ENCODE data around the gene PPCDC. TPM values are rescaled to one million over a fixed set of nuclear protein-coding genes. Genes with fewer than 3 reads are reported as not detected.

The PPCDC gene
- total and polyA plus RNA-seq, 8 donors = 7.9 to 21.3 (median 10.1) TPM

GRCh38 chr15:74982183-74982582 lies 41.2 kb upstream of the PPCDC start:
- no peaks in the 10 kb centered on the region for H3K36me3 ChIP-seq
- no peak overlapping the region for H3K4me3 ChIP-seq
- ATAC-seq = no peak
- no peak for FAIRE-seq
- intact Hi-C loops (cut with DNase I) = no loop called here
- H3K4me1 ChIP-seq = no peaks in the 10 kb centered on the region
- no peak for TF ChIP-seq CTCF (IDR thresholded peaks at IDR 0.05)
- WGBS, 2 donors = 74 to 76% methylated on average over 5 of the region's 5 CpGs
- no peak for DNase-seq
- no peak overlapping the region for H3K27ac ChIP-seq
- no peaks in the 10 kb centered on the region for H3K9me3 ChIP-seq
- H3K27me3 ChIP-seq = no peaks in the 10 kb centered on the region

GRCh38 chr15:74983725-74984231 lies 39.6 kb upstream of the PPCDC start:
- Histone ChIP-seq H3K9me3 (no peaks in the 10 kb centered on the region), H3K27ac (no peak overlapping the region), H3K4me3 (no peak overlapping the region), H3K36me3 (no peaks in the 10 kb centered on the region), H3K27me3 (no peaks in the 10 kb centered on the region), H3K4me1 (no peaks in the 10 kb centered on the region)
- 27 to 30% methylated on average over 4 of the region's 4 CpGs for WGBS, 2 donors
- no peak for TF ChIP-seq CTCF (IDR thresholded peaks at IDR 0.05)
- FAIRE-seq (no peak), ATAC-seq (no peak), DNase-seq (peak in 1 of 6 donors; percentile 4)
- intact Hi-C loops (cut with DNase I) = no loop called here

GRCh38 chr15:74988007-74988800 lies 35.2 kb upstream of the PPCDC start:
- intact Hi-C loops (cut with DNase I) = no loop called here
- peak; percentile 55 to 98 (median 94) for ATAC-seq
- Histone ChIP-seq H3K9me3 (no peaks in the 10 kb centered on the region), H3K4me3 (no peak overlapping the region), H3K4me1 (no peaks in the 10 kb centered on the region), H3K27ac (no peak overlapping the region), H3K36me3 (no peaks in the 10 kb centered on the region), H3K27me3 (no peaks in the 10 kb centered on the region)
- peak in 3 of 4 donors; percentile 12 to 32 (median 30) for TF ChIP-seq CTCF (IDR thresholded peaks at IDR 0.05)
- no peak for FAIRE-seq
- peak in 3 of 6 donors; percentile 36 to 66 (median 51) for DNase-seq
- 29 to 51% methylated on average over 4 of the region's 4 CpGs for WGBS, 2 donors

- no peak for TF ChIP-seq CTCF (IDR thresholded peaks at IDR 0.05)
- no peak for DNase-seq
- intact Hi-C loops (cut with DNase I) = no loop called here
- H3K36me3 ChIP-seq = no peaks in the 10 kb centered on the region
- H3K4me3 ChIP-seq = no peak overlapping the region
- H3K27me3 ChIP-seq = no peaks in the 10 kb centered on the region
- H3K4me1 ChIP-seq = no peaks in the 10 kb centered on the region
- H3K27ac ChIP-seq = no peak overlapping the region
- H3K9me3 ChIP-seq = no peaks in the 10 kb centered on the region
- no peak for ATAC-seq
- no peak for FAIRE-seq
These were observed 33.9 kb upstream of the PPCDC start for GRCh38 chr15:74989527-74989926.

- ATAC-seq (no peak), DNase-seq (no peak), FAIRE-seq (no peak)
- Histone ChIP-seq H3K27me3 (no peaks in the 10 kb centered on the region), H3K36me3 (no peaks in the 10 kb centered on the region), H3K27ac (no peak overlapping the region), H3K4me3 (no peak overlapping the region), H3K4me1 (peaks cover 0 to 4% (median 3%) of the 10 kb centered on the region in 3 donors), H3K9me3 (no peaks in the 10 kb centered on the region)
- no peak for TF ChIP-seq CTCF (IDR thresholded peaks at IDR 0.05)
- 25 to 35% methylated on average over 1 of the region's 1 CpG for WGBS, 2 donors
- intact Hi-C loops (cut with DNase I) = no loop called here
These were observed 30.8 kb upstream of the PPCDC start for GRCh38 chr15:74992619-74993018.

Data from pancreas (tissue), 10 donors.